ENCODE data around the gene RTN4IP1.
"Not testable (repeated sequence)": the region's sequence is repeated elsewhere in the genome, so short reads cannot be mapped to it uniquely, and the experiment has no call there.

RTN4IP1 gene

DNA sequence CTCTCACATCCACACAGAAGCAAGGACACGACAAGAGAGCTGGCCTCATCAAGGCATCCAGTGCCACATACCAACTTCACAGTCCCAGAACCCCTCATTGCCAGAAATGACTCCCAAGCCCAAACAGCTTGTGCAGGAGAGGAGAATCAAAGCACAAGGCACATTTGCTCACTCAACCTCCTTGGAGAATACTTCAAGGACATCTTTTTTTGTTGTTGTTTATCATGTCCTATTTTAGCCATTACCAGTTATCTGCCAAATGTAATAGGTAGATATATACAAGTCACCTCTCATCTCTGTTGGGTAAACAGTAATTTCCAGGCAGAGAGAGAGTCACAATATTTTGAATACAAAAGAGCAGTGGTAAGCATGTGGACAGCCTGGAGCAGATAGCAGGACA, 47.8 kb downstream of the RTN4IP1 start:
- DNase-seq (ENCODE audit: low read depth in 2 of 2): no peak

DNA sequence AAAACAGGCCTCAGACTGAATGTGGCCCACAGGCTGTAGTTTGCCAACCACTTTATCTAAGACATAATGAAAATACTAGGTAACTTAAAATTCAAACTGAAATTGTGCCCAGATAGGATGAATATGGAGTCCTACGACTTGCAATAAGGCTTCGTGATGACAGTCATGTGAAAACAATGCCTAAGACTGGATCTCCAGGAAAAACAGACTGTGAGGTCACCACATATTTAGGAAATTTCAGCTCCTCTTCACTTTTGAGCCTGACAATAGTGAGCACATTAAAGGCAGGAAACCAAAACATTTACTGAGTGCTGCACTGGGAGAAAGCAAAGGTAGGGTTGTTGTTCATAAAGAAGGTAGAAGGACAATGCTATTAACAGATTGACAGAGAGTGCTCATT, 50.0 kb downstream of the RTN4IP1 start:
- no peak for DNase-seq (ENCODE audit: low read depth in 2 of 2)

DNA sequence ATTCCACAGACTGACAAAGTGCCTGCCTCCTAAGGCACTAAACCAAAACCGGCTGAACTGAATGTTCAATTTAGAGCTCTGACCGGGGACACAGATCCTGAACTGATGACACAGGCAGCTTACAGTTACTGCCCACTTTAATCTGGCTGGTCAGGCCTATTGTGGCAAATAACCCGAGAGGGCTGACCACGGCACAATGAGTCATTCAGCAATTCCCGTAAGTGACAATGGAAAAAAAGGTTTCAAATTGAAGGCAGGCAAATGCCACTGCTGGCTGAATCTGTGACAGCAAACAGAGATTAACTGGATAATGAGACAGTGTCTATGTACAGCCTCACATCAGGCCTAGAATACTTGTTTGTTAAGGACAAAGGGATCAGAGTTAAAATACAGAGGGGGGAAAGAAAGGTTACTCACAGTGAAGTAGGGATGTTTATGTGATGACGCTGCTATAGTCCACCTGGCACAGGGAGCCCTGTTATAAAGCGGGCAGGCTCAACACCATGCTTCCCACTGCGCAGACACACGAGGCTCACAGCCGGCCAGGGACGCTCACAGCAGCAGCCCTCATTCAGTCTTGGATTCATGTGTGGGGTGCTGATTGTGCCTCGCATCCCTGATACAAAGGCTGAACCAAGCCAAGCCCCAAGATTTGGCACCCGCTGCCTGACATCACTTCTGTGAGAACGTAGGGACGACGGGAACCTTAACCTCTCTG, 54.4 kb downstream of the RTN4IP1 start:
- DNase-seq (ENCODE audit: low read depth in 2 of 2): no peak

DNA sequence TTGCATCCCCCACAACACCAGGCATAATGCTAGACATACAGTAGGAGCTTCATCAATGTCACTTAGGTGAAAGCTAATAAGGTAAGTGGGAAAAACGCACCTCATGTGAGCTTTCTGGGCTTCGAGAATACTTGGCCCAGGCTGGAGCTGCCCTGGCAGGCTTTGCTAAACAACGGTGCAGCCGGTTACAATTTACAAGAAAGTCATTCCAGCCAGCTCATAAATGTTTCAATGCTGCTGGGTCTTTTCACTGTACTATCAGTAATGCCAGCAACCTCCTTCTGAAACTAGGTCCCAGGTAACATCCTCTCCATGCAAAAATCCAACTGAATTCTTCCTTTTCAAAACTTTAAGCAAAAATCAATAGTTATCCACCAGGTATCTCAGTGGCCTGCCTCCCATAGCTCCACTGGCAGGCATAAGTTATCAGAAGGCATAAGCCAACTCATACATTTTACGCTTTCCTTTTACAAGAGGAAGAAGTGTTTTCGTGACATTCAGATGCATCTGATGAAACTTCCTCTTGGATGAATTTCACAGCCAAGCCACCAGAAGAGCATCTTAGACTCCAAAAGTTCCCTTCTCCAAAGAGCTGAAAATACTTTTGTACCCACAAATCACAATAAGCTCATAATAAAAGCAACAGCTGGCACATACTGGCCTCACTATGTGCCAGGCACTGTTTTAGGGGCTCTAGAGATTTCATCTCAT, 56.3 kb downstream of the RTN4IP1 start:
- DNase-seq (ENCODE audit: low read depth in 2 of 2): no peak

DNA sequence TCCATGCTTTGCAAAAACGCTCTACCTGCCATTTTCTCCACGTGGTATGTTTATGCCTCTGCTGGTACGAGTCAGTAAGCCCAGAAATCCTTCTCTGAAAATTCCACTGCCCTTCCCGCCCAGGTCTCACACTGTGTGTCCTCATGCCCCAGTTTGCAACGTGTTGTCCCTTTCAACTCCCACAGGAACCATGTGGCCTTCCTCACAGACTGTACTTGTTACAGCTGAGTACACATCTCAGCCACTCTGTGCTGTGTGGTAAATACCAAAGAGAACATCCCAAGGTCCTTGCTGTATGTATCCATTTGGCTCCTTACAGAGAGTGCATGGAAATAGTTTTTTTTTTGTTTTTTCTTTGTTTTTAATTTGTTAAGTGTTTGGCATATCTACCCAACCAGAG, 56.9 kb downstream of the RTN4IP1 start:
- DNase-seq (ENCODE audit: low read depth in 2 of 2): no peak

- DNase-seq (ENCODE audit: low read depth in 2 of 2): no peak
These were observed 59.9 kb downstream of the RTN4IP1 start for GRCh38 chr6:106569428-106569827.

- no peak for DNase-seq (ENCODE audit: low read depth in 2 of 2)
These were observed 60.8 kb downstream of the RTN4IP1 start for GRCh38 chr6:106568530-106568929.

DNA sequence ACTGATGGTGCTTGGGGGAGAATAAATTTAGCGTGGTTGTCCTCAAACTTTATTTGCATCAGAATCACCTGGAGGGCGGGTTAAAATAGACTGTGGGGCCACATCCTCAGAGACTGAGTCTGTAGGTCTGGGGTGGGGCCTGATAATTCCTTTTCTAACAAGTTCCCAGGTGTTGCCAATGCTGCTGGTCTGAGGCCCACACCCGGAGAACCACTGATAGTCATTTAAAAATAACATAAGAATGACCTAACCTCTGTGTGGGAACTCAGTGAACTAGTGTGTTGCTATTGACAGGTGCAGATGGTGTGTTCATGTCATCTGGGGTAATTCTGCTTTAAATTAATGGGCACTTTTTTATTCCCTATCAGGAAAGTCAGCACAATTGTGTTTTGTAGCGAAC, 64.8 kb downstream of the RTN4IP1 start:
- no peak for DNase-seq (ENCODE audit: low read depth in 2 of 2)

- DNase-seq (ENCODE audit: low read depth in 2 of 2): no peak
These were observed 65.7 kb downstream of the RTN4IP1 start for GRCh38 chr6:106563614-106564013.

DNA sequence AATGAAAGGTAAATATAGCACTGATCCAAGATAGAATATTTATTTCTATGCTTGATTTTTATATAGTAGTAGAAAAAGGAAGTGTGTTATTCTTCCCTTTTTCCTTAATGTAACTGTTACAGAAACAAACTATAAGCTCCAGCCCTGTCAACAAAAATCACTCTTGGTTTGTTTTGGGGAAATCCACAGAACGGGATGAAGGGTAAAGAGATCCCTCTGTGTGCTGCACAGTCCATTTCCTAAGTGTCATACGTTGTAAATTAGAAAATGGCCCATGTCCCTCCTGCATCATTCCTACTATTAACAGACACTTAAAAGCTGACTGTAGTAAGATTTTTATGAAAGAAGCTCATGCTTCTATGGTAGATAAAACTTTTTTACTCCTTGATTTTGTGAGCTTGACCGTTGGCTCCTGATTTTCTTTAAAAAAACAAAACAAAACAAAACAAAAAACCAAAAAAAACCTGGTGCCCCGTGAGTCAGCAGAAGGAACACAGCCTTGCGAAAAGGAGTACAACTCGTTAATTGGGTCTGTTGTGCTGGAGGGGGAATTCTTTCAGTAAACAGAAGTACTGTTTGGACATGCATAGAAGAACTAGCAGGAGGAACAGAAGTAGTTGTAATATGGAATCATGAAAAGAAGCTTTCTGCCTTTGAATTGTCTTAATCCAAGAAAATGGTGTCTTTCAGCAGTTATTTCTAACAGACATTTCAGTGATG, 67.5 kb downstream of the RTN4IP1 start:
- no peak for DNase-seq (ENCODE audit: low read depth in 2 of 2)

- DNase-seq (ENCODE audit: low read depth in 2 of 2): no peak
These were observed 68.2 kb downstream of the RTN4IP1 start for GRCh38 chr6:106560996-106561685.

- DNase-seq (ENCODE audit: low read depth in 2 of 2): not testable (repeated sequence)
These were observed 69.6 kb downstream of the RTN4IP1 start for GRCh38 chr6:106559659-106560058.

DNA sequence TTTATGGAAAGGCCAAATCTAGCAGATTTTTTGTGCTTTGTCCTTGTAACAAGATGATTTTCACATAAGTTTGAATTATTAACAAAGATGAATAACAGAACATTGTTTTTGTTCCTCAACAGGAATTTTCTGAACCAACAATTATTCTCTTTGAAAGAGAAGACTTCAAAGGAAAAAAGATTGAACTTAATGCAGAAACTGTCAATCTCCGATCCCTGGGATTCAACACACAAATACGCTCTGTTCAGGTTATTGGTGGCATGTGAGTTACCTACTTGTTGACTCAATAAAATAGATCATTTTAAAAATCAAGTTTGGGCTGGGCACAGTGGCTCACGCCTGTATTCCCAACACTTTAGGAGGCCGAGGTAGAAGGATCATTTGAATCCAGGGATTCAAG, 70.9 kb downstream of the RTN4IP1 start:
- DNase-seq (ENCODE audit: low read depth in 2 of 2): no peak

DNA sequence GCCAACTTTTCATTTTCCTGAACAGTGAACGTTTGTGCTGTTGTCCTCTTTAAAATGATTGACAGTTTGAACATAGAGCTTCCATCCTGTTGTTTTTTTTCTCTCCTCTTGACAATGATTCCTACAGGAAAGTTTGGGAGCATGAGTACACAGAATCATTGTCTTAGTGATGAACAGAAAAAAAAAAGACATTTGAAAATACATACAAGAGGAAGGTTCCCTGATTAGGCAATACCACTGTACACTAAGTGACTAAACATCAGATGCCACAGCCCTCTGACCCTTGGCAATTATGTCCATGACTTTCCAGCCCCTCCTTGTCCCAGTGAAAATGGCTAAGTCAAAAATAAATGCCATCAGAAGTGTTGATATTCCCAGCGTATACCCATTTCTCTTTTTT, 71.5 kb downstream of the RTN4IP1 start:
- no peak for DNase-seq (ENCODE audit: low read depth in 2 of 2)

DNA sequence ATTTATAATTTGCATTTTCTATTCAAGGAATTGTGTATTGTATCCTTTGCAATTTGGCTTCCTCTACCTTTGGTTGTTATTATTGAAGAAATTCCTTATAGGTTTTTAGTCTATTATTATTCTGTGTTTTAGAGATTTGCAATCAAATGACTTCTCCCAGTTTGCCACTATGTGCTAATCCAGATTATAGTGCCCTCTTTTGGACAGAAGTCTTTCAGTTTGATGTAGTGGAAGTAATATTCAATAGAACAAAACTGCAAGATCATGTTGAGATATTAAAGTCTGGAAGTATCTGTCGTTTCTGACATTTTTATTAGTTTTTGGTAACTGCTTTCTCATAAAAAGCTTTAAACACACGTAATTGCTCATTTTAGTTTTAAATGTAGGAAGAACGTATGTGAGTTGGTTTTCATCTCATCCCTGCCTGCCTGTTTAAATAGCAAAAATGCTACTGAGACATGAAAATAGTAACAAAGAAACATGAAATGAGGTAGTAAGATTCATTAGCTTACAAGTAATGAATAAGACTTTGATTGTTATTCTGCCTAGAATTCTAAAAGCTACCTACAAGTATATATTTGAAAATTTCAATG, 72.8 kb downstream of the RTN4IP1 start:
- DNase-seq (ENCODE audit: low read depth in 2 of 2): no peak

DNA sequence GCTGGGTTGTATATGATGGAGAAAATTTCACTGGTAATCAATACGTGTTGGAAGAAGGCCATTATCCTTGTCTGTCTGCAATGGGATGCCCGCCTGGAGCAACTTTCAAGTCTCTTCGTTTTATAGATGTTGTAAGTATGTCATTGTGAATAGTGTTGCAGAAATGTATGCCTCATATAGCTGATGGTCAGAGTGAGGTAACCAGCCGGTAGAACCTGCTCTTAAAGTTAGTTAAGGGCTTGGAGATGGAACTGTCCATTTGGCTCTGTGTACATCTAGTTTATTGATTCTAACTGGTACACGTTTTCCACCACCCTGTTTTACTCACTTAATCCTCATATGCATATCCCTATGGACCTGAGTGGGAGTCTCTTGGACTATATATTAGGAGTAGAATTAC, 73.5 kb downstream of the RTN4IP1 start:
- DNase-seq (ENCODE audit: low read depth in 2 of 2): no peak

GRCh38 chr6:106553440-106553839, 75.9 kb downstream of the RTN4IP1 start:
- no peak for DNase-seq (ENCODE audit: low read depth in 2 of 2)

GRCh38 chr6:106551155-106551554, 78.1 kb downstream of the RTN4IP1 start:
- no peak for DNase-seq (ENCODE audit: low read depth in 2 of 2)

DNA sequence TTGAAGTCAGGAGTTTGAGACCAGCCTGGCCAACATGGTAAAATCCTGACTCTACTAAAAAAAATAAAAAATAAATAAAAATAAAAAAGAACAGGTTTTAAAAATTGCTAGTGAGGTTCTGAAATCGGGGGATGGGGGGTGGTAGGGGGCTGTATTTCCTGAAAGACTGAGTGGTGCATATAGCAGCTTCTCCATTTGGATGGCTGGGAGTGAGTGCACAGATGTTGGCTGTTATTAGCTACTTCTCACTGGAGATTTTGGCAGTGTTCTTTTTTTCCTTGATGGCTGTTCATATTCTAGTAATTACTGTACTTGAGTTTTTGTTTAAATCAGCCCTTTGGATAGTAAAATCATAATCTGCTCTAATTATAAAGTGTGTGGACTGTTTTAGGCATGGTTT, 79.8 kb downstream of the RTN4IP1 start:
- no peak for DNase-seq (ENCODE audit: low read depth in 2 of 2)

DNA sequence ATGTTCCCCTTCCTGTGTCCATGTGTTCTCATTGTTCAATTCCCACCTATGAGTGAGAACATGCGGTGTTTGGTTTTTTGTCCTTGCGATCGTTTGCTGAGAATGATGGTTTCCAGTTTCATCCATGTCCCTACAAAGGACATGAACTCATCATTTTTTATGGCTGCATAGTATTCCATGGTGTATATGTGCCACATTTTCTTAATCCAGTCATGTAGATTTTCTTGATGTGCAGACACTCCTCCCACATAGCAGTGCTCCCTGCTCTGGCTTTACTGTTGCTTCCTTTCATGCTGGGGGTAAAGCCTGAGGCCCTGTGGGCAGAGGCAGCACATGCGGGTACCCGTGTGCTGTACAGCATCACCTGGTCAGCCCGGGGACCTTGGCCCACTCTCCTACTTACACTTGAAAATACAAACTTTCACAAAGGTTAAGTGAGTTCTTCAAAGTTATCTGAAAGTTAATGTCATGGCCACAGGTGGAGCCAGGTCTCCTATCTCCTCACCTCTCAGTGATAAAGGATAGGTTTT, 80.3 kb downstream of the RTN4IP1 start:
- DNase-seq (ENCODE audit: low read depth in 2 of 2): not testable (repeated sequence)

DNA sequence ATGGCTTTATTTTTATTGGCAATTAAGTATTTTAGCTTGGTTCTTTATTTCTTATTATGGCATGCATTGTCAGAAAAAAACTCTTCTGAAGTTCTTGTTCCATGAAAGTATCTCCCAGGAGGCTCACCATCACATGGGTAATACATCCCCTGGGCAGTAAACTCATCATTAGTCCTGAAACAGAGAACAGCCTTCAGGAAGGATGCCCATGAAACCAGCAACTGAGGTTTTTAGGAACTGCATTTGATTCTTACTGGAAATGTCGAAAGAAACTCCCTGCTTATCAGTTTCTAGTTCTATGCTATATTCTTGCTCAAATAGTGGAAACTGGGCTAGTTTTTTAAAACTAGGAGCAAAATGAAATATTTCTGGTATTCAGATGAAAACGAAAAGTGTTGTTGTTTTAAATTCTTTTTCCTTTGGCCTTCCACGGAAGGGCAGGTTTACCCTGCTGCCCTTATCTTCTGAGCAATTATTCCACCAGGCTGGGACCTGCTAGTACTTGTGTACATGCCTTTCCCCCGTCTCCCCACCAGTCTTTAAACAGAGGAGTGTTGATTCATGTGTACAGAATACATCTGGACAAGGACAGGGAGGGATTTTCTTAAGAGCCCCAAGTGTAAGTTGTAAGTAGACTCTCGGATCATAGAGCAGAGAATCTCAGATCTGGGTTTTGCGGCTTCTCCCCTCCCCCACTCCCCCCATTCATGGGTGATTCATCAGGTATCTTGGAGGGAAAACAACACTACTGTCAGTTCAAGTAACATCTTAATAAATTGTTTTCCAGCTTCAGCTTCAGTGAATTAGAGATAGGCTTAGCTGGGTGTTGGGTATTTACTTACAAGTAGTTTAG, 81.5 kb downstream of the RTN4IP1 start:
- no peak for DNase-seq (ENCODE audit: low read depth in 2 of 2)
